Measurements from ENCODE around the gene CEBPG.
A peak's percentile ranks its signal among the peaks of the same experiment; 100 is the strongest.

Gene CEBPG

GRCh38 chr19:33408538-33409434 lies 35.3 kb downstream of the CEBPG start:
- no peak for DNase-seq

GRCh38 chr19:33409906-33410685 lies 36.6 kb downstream of the CEBPG start:
- no peak for DNase-seq

DNA sequence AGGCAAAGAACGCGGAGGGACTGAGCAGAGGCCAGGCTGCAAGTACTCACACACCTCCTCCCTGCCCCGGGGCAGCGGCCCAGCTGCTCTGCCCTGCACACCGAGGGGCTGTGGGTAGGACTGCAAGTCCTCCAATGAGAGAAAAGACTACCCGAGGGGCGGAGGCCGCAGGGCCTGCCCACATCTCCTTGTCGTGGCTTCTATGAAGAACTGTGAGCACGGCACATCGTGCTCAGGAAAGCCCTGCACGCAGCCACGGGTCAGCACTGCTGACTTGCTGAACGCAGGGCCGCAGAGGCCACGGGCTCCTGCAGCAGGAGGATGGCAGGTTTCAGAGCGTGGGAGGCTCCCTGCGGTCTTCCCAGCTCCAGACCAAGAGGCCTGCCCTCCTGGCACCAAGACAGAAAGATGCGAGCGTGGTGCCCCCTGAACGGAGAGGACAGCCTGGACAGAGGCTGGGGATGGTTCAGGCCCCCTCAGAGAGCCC lies 37.4 kb downstream of the CEBPG start:
- no peak for DNase-seq

GRCh38 chr19:33411621-33412180 lies 38.2 kb downstream of the CEBPG start:
- no peak for DNase-seq

GRCh38 chr19:33412601-33413425 lies 39.3 kb downstream of the CEBPG start:
- DNase-seq = no peak

DNA sequence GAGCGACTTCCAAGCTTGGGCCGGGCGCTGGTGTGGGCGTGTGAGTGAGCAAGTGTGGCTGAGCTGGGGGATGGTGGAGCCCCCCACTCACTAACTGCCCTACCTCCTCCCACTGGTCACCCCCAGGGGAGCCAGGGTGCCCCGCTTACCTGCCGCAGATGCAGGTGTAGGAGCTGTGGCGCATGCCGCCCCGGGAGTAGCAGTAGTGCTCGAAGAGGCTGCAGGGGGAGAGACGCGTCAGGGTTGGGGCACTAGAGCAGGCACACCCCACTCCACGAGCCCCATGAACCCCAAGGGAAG lies 39.9 kb downstream of the CEBPG start:
- DNase-seq = no peak

DNA sequence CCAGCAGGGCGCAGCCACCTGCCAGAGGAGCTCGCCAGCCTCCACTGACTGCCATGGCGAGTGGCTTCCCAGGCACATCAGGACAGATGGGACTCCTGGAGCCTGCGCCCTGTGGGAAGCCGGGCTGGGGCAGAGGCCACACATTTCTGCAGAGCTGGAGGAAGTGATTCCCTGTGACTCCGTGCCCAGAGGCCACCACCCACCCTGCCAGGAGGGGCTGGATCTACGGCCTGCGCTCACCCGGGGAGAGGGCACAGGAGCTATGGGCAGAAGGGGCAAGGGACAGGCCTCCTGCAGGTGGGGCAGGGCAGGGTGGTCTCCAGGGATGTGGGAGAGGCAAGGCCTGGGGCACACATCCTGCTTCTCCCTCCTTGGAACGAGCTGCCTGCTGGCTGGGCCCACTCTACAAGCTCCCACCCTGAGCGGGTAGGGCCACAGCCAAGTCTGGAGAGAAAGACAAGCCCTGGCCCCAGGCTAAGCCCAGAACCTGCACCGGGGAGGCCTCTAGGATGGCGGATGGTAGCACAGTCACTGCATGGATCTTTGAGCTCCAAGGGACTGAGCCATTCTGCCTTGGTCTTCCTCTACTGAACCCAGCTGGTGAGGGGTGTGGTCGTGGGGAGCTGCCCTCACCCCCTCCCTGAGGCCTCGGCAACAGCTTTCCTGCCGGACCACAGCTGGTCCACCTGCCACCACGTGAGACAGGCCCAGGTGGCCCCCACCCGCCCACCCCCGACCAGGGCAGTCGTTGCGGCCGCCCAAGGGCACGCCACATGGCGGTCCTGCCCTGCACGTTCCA lies 40.6 kb downstream of the CEBPG start:
- no peak for DNase-seq

- no peak for DNase-seq
These were observed 41.4 kb downstream of the CEBPG start for GRCh38 chr19:33414667-33415605.

DNA sequence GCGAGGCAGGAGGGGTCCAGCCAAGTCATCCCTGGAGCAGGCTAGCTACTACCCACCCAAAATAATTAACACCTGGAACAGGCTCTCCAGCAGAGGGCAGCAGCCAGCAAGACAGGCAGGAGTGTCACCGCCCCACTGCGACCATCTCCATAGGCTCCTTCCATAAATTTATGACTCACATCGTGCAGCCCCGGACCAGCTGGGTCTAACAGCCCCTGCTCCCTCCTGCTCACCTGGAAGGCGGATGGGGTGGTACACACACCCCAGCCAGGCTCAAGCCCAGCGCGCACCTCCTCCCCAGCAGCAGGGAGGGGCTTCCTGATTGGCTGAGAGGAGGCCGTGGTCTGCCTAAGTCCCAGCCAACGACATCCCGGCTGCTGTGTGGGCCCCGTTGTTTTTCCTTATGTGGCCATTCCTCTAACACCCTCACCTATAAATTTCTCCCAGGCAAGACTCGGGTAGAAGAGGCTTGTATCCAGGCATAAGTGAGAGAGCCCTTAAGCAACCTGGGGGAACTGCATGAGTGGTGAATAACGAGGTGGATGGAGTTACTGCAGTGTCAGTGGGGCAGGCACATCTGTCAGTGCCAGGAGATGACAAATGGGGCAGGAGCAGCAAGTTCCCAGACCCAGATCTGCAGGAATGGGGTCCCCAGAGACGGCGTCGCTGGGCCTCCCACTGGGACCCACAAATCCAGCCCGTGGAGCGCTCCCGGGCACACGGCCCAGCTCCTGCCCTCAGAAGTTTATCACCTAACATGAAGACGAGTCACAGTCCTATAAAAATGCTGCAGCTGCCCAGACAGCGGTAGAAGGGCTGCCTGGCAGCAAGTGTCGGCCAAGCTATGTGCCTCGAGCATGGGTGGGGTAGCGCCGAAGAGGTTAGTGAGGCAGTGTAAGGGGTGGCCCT lies 43.1 kb downstream of the CEBPG start:
- peak; percentile 37 for DNase-seq

- DNase-seq = no peak
These were observed 44.2 kb downstream of the CEBPG start for GRCh38 chr19:33417751-33418150.

DNA sequence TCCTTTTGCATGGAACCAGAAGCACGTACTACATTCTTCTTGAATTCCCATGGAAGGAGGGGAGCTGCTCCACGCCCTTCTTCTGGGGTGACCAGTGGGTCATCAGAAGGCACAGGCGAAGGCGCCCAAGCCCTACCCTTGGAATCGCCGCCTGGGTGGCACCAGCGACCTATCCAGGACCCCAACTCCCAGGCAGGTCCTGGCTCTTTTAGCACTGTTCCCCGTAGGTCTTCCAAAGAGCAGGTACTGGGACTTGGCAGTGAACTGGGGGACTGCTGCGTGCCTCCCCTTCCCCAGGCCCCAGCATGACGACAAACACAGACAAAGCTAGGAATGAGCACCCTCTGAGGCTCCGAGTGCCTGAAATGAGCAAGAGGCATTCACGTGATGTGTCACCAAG lies 45.0 kb downstream of the CEBPG start:
- no peak for DNase-seq

DNA sequence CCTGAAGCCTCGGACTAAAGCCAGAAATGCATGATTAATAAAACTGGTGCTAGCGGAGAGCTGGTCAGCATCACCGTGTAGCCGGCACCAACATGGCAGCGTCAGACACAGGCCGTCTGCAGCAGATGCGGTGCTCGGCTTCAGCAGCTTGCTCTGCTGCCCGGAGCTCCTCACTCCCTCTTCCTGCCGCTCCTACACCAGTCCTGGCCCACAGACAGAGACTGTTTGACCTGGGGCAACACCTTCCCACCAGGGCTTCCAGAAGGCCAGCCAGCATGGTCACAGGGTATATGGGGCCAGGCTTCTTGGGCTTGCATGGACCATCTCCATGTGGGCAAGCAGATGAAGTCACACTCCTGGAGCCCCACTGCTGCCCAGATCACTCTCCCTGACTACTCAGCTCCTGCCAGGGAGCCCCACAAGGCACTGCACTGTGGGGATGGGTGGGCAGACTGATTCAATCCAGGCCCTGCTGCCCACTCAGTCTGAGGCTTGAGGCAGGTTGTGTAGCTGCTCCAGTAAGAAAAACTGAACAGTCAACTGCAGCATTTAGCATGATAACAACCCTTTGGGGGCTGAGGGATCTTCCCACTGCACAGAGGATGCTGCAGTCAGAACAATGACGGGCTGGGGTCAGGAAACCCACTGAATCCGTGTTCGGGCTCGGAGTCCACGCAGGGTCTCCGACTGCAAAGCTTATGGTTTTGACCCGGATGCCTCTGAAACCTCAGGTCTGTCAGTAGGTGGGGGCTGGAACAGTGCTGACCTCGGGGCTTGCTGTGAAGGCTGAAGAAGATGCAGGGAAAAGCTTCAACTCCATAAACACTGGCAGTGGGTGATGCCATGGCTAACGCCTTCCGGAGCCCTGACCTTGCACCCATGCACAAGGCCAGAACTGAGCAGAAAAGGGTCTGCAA lies 45.6 kb downstream of the CEBPG start:
- no peak for DNase-seq

DNA sequence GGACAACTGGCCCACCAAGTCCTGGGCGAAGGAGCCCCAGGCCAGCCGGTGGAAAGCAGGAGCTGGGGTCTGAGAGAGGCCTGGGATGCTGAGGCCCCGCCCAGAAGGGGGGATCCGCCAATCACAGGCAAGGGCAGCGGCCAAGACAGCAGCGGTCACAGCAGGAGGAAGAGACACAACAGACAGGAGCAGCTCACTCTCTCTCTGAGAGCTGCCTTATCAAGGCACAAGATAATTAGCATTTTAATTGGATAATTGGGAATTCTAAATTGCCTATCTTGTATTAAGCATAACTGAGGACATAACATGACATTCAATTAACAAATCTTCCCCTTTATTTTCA lies 46.2 kb downstream of the CEBPG start:
- DNase-seq = no peak

- no peak for DNase-seq
These were observed 47.3 kb downstream of the CEBPG start for GRCh38 chr19:33420821-33421220.

- no peak for DNase-seq
These were observed 47.9 kb downstream of the CEBPG start for GRCh38 chr19:33421368-33421767.

DNA sequence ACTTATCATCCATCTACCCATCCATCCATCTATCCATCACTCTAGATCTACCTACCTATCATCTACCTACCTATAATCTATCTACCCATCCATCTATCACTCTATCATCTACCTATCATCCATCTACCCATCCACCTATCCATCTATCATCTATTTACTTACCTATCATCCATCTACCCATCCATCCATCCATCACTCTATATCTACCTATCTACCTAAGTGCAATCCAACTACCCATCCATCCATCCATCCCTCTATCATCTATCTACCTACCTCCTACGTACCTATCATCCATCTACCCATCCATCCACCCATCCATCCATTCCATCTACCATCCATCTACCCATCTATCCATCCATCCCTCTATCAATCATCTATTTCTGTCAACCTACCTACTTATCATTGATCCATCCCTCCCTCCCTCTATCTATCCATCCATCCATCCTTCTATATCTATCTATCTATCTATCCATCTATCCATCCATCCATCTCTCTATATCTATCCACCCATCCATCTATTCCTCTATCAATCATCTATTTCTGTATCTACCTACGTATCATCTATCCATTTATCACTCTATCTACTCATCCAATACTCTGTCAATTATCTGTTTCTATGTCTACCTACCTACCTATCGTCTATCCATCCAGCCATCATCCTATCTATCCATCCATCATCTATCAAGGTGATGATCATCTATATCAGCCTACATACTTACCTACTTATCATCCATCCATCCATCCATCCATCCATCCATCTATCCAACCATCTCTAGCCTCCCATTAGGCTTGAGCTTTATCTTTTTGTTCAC lies 49.1 kb downstream of the CEBPG start:
- no peak for DNase-seq

- no peak for DNase-seq
These were observed 50.7 kb downstream of the CEBPG start for GRCh38 chr19:33424181-33424580.

All from DMS 273 treated with DMSO at 0.1 percent for 48 hours (cell line).